CD1c-positive myeloid dendritic cell (primary cell): ENCODE data around the gene TMEM183A.

ENCODE experiments used
- DNase-seq: peaks from one replicate; pipeline ENCODE4 v3.0.0-alpha.2; 2016; ENCODE audit errors: extremely low spot score

TMEM183A gene

DNA sequence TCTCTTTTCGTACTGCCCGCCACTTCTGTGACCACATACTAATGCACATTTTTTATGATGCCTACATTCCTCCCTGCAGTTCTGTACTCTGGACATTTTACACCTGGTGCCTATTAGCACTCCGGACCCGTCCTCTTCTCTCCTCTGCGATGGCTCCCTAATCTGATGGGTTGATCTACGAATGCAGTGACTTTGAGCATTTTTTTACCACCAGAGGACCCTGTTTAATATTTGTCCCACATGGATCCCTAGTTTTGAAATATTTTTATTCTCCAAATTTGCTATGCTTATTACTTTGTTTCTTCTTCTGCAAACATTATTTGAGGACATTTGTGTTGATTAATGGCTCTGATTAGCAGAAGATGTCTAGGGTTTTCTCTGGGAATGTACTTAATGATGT, 24.3 kb downstream of the TMEM183A start:
- peak; percentile 15 for DNase-seq

DNA sequence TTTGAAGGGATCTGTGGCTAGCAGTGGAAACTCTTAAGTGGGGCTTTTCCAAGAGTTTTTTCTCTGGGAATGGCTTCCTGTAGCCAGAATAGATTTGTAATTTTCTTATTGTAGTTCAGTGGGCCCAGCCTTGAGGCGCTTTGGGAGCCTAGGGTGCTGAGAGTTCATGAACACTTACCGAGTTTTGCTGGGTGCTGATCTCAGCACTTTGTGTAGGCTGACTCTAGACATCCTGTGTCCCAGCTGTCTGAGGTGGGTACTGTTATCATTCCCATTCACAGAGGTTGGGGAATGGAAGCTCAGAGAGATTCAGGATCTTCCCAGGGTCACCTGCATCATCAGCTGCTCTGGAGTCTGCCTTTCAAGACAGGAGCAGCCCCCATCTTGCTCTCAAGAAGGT, 26.1 kb downstream of the TMEM183A start:
- DNase-seq: no peak

DNA sequence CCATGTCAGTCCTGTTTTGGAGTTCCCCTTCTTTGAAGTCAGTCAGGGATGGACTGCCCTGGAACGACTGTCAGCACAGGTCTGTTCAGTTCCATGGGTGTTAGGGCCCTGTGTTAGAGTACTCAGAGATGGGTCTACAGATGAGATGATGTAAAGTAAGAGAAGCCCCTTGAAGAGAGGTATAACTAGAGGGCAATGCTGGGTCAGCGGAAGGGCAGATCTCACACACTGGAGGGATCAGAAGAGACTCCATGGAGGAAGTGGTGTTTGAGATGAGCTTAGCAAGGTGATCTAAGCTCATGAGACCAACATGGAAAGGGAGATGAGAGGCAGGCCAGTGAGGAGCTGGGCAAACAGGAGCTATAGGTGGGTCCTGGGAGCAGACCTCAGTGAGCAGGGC, 26.7 kb downstream of the TMEM183A start:
- no peak for DNase-seq

DNA sequence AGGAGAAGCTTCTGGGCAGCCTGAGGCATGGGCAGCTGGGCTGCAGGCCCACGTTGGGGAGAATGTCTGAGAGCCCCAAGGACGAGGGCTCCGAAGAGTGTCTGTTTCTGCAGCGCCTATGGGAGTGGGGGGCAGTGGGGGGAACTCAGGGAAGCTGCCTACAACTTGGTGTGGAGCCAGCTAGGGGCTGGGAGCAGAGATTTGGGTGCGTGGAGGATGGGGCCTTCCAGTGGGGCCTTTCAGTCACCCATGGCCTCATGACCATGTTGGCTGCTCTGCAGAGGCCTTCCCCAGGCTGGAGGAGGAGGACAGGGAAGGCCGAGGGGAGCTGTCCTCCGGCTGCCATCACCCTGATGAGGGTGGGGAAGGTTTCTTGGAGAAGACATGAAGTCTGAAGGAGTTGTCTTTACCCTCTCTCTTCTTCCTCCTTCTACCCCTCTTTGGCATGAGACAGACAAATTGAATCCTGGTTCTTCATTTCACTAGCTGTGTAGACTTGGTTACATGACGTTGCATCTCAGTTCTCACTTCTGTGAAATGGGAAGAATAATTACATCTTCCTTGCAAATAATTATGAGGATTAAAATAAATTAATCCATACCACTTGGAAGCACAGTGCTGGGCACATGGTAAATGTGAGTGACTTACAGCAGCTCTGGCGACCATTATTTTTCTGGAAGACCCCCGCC, 27.4 kb downstream of the TMEM183A start:
- no peak for DNase-seq

DNA sequence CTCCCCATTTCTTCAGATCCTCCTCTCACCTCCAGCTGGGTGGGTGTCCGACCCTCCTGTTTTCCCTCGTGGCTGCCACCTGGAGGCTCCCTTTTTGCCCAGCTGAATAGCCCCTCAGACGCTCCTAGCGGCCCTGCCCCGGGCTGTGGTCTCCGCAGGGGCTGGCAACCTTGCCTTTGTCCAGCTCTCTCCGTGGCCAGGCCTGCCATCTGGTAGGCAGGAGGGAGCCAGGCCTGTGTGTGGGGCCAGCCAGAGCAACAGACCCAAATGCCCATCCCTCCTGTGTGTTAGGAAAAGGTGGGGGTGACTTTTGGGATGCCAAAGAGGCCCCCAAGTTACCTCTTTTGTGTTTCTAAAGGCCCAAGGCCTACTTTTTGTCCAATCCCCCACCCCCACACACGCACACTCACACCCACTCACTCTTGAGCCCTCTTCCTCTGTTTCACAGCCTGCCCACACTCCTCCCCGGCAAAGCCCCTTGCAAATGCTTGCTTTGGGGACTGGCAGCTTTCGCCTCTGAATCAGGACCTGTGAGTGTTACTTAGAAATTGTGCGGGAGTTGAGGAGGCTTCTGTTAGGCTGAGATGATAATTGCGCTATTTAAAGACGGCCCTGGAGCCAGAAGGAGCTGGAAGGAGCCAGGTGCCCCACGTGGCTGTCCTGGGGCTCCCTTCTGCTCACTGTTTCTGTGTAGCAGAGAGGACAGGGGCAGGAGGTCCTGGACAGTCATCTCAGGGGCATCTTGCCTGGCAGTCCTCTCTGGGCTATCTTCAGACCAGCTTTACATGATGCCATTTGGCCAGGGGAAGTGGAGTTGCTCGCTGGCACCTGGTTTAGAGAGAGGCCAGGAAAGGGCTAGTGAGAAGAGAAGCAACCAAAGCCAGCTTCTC, 28.2 kb downstream of the TMEM183A start:
- DNase-seq: no peak

DNA sequence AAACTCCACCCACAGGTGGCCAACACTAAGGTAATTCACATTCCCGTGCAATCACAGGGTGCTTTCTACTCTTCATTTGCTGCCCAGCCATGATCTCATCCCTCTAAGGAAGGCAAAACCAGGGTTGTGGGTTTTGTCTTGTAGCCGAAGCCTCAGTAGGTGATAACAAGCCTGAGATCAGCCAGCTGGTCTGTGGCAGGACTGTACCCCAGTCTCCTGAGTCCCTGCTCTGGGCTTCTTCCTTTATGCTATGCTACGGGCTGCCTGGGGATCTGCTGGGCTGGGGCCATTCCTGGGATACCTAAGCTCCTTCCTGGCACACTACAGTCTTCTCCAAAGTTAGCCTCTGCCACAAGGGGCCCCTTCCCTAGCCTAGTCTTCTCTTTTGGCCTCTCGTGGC, 29.0 kb downstream of the TMEM183A start:
- no peak for DNase-seq

DNA sequence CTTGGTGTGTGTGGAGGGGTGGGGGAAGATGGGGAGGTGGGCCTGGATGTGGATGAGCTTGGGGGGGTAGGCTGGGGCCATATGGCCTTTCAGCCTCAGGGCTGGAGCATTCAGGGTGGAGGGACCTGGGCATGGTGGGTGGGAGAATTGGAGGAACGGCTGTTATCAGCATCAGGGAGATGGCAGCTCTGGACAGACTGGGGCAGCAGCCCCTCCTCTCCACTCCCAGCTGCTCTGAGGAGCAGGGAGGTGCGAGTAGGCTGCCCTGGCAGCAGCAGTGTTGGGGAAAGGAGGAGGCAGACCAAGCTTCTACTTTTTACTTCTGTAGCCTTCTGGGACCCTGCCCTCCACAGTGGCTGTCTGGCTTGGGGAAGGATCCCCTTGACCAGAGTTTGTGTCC, 29.4 kb downstream of the TMEM183A start:
- no peak for DNase-seq

DNA sequence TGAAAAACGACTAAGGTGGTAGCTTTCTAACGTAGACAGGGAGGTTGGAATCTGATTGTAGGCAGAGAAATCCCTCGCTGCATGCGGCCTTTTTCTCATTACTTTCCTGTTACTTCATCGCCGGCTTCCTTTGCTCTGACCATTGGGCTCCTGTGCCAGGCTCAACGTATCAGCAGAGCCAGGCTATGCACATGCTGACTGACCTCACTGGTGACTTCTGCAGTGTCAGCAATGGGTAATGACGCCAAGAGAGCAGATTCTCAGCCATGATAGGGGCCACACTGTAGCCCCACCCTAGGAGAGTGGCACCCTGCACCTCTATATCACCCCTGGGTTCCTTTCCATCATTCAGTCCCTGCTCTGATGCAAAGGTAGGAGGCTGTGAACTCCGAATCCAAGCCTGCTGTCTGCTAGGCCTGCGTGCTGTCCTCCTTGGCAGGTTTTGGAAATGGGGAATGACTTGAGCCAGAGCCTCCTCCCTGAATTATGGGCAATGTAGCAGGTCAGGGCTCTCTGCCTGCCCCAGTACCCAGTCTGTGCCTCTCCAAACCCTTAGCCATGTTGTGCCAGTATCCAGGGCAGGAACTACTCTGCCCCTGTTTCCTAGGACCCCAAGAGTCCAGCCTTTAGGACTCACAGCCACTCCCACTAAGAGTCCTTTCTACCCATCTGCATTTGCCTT, 30.5 kb downstream of the TMEM183A start:
- no peak for DNase-seq

DNA sequence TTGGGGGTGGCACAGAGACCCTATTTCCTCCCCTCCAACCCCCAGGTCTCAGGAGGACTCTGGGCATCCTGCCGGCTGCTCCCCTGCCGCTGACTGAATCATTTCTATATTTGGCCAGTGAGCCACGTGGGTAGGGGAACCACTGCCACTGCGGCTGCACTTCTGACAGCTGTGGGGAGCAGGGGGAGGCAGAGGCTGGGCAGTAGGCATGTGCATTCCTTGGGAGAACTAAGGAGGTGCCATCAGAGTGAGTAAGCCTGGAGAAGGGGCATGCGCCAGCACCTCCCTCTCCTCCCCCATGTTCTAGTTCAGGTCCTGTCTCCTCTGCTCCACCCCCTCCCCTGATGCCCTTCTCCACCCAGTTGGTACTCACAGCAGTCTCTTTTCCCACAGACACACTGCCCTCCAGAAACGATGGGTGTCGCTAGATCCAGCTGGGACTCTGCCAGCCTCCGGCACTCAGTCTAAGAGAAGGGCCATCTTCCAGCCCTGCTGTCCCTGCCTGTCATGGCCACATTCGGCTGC, 31.1 kb downstream of the TMEM183A start:
- DNase-seq: peak; percentile 60

DNA sequence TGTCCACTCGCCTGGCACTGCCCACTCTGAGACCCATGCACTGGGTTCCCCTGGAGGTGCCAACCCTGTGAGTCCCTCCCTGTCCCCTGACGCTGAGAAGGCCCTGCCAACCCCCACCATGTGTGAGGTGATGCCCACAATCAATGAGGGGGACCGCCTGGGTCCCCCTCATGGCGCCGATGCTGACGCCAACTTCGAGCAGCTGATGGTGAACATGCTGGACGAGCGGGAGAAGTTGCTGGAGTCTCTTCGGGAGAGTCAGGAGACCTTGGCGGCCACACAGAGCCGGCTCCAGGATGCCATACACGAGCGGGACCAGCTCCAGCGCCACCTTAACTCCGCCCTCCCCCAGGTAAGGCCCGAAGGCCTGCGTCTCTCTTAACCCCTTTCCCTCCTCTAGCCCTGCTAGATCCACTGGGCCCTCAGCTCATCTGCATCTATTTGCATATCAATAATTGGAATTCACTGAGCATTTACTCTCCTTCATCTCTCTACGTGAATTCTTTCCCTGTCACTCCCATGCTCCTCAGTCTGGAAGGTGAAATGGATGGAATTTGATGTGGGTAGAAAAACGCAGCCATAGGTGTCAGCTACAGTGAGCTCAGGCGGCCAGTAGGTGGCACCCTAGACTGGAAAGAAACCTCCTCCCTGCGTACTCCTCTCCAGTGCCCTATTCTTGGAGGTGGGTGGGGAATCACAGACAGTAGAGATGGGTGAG, 31.9 kb downstream of the TMEM183A start:
- DNase-seq: peak; percentile 79

DNA sequence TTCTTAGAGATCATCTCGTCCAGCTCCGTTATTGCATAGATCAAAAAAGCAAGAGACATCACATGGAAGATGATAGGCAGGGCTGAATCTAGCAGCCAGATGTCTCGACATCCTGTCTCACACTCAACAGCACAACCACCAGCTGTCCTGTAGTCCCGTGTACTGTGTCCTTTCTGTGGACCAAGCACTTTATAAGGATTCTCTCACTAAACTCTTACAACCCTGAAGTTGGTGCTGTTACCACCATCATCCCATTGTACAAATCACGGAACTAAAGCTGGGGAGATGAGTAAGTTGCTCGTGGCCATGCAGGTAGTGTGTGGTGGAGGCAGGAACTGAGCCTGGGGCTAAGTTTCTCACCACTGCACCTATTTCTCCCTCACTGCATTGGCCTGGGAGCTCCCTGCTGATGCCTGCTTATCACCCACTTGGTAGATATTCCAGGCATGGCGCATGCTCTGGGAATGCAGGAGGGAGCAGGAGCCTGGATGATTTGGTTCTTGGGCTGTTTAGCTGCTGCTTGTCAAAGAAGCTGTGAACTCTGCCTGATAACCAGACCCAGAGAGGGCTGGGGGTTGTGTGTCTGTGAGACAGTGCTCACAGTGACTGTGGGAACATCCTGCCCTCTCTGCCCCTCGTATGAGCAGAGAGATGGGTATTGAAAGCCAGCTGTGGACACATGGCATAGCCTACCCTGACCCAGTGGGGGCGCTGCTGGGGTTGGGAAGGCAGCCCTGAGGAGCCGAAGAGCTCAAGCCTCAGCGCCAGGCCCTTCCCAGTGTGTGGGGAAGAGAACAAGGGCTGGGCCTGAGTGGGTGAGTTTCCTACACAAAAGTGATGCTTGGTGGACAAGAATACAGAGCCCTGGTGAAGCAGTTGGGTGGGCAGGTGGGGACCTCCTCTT, 32.7 kb downstream of the TMEM183A start:
- peak; percentile 51 for DNase-seq

DNA sequence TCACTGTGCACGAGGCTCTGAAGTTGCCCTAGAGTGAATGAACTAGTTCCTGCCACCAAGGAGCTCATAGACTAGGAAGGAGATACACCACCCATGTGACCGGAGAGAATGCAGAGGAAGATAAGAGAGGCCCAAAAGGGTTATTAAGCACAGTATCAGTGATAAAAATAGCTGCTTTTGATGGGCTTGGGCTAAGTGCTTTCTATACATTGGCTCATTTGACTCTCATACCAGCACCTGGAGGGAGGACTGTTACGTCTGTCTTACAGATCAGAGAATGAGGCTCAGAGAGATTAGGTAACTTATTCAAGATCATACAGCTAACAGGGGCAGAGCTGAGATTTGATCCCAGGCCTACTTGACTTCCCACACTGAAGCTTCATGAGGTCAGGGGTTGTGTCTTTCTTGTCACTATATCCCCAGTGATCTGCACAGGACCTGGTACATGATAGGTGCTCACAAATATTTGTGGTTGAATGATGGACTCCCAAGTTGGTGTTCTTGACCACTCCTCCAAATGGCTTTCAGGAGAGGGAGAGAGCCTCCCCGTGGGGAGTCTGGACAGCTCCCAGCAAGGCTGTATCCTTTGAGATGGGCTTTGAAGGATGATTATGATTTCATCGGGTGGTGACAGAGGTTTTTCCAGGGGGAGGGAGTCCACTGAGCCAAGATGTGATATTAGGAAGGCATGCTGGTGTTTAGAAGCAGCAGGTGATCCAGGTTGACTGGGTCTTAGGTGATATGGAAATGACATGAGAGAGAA, 33.5 kb downstream of the TMEM183A start:
- DNase-seq: no peak

DNA sequence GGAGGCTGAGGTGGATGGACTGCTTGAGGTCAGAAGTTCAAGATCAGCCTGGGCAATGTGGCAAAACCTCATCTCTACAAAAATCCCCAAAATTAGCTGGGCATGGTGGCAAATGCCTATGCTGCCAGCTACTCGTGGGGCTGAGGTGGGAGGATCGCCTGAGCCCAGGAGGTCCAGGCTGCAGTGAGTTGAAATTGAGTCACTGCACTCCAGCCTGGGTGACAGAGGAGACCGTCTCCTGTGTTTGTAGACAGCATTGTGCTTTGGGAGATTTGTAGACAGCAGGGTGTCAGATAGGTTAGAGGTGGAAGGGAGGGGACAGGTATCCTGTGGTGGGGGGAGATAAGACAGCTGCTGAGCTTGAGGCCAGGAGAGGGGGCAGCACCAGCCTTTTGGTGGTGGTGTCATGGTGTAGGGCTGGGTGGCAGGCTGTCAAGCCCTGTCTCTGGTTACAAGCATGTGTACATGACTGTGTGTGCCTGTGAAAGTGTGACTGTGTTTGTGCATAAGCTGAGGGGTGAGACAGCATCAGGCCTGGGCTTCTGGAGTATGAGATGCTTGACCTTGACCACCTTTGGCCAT, 34.3 kb downstream of the TMEM183A start:
- no peak for DNase-seq

DNA sequence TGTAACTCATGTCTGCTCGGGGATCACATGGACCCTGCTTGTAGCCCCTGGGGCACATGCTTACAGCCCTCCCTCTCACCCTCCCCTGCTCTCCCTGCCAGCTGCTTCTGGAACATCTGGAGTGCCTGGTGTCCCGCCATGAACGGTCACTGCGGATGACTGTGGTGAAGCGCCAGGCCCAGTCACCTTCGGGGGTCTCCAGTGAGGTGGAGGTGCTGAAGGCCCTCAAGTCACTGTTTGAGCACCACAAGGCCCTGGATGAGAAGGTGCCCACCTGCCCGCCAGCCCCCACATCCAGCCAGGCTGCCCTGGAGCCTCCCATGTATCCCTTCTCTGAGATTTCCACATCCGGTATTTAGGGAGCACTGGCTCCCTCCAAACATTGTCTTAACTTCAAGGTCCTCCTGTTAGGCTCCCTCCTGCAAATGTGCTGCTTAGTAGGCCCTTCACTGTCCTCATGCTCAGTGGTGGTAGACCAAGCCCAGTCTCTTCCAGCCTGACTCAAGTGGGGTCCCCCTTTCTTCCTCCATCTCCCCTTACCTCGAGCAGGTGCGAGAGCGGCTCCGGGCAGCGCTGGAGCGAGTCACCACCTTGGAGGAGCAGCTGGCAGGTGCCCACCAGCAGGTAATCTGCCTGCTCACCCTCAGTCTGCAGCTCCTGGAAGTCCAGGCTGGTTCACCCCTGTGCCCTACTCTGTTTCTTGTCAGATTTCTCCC, 36.8 kb downstream of the TMEM183A start:
- no peak for DNase-seq

DNA sequence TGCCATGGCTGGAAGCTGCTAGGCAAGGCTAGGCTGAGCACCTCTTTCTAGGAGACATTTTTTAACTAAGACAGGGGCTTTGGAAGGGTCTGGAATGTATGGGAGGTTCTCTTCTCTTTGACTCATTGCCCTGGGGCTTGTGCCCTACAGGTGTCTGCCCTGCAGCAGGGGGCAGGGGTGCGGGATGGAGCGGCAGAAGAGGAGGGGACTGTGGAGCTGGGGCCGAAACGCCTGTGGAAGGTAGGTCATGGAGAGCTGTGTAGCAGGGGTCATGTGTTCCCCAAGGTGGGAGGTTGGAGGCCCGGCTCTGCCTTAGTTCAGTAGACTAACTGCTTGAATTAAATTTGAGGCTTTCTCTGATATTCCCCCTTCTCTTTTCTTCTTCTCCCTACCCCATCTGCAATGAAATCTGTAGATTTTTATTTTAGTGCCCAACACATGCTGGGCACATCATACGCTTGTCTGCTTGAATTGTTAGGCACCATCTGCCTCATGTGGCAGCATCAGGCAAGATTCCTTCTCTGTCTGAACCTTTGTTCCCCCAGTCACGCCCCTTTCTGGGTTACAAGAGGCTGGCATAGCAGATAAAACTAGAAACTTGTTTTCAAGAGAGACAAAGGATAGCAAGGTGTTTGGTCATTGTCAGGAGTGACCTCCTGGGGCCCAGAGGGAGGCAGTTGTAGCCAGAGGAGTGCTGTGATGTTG, 37.5 kb downstream of the TMEM183A start:
- no peak for DNase-seq

DNA sequence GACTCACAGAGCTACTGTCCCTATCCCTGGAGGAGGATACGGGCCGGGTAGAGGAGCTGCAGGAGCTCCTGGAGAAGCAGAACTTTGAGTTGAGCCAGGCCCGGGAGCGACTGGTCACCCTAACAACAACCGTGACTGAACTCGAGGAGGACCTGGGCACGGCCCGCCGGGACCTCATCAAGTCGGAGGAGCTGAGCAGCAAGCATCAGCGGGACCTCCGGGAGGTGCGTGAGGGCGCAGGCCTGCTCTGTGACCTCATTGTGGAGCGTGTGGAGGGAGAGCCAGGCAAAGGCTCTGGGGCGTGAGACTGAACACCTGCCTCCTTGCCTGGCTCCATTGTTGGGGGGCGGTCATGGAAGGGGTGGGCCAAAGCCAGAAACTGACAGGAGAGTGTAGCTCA, 38.2 kb downstream of the TMEM183A start:
- no peak for DNase-seq

DNA sequence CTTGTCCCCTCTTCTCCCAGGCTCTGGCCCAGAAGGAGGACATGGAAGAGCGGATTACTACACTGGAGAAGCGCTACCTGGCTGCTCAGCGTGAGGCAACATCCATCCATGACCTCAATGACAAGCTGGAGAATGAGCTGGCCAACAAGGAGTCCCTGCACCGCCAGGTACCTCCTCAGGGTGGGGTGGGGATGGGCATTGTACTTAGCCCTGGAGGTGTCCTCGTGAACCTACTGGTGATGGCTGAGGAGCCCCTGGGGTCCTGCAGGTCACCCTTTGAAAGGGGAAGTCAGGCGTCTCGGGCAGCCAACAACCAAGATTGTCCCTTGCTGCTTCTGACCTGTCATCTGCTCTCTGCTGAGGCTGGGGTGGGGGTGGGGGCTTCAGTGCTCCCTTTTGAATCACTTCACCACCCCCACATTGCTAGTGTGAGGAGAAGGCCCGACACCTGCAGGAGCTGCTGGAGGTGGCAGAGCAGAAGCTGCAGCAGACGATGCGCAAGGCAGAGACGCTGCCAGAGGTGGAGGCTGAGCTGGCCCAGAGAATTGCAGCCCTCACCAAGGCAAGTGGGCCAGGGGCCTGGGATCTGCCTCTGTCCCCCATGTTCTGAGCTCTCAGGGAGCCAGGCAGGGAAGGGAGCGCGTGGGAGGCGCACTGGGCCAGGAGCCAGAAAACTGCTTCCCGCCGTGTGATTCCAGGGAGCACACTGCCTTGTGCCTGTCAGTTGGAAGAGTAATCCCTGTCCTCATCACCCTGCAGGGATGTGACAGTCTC, 38.8 kb downstream of the TMEM183A start:
- DNase-seq: no peak
